A549 treated with RU486 at 1 μM for 4 hours (cell line): ENCODE data around the gene ZDHHC5. TPM values are rescaled to one million over a fixed set of nuclear protein-coding genes. Genes with fewer than 3 reads are reported as not detected.

Source experiments
- total RNA-seq: library from RNA; stranded (reverse); fragments of 200-300 nt; extraction: Qiagen RNA extraction; gene quantifications from 5 replicates; pipeline ENCODE4 v1.2.3, GENCODE V29; 2022; ENCODE audit warnings: low read depth

The ZDHHC5 gene, protein sequence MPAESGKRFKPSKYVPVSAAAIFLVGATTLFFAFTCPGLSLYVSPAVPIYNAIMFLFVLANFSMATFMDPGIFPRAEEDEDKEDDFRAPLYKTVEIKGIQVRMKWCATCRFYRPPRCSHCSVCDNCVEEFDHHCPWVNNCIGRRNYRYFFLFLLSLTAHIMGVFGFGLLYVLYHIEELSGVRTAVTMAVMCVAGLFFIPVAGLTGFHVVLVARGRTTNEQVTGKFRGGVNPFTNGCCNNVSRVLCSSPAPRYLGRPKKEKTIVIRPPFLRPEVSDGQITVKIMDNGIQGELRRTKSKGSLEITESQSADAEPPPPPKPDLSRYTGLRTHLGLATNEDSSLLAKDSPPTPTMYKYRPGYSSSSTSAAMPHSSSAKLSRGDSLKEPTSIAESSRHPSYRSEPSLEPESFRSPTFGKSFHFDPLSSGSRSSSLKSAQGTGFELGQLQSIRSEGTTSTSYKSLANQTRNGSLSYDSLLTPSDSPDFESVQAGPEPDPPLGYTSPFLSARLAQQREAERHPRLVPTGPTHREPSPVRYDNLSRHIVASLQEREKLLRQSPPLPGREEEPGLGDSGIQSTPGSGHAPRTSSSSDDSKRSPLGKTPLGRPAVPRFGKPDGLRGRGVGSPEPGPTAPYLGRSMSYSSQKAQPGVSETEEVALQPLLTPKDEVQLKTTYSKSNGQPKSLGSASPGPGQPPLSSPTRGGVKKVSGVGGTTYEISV
- 70.5 to 76.1 TPM (median 73.5 TPM) in 5 replicates for total RNA-seq

GRCh38 chr11:57667736-57668433, at the start of gene ZDHHC5:
ZDHHC5 (plus strand) TSS chr11:57668114; CDS start chr11:57673091, 4,977 bp downstream.

DNA sequence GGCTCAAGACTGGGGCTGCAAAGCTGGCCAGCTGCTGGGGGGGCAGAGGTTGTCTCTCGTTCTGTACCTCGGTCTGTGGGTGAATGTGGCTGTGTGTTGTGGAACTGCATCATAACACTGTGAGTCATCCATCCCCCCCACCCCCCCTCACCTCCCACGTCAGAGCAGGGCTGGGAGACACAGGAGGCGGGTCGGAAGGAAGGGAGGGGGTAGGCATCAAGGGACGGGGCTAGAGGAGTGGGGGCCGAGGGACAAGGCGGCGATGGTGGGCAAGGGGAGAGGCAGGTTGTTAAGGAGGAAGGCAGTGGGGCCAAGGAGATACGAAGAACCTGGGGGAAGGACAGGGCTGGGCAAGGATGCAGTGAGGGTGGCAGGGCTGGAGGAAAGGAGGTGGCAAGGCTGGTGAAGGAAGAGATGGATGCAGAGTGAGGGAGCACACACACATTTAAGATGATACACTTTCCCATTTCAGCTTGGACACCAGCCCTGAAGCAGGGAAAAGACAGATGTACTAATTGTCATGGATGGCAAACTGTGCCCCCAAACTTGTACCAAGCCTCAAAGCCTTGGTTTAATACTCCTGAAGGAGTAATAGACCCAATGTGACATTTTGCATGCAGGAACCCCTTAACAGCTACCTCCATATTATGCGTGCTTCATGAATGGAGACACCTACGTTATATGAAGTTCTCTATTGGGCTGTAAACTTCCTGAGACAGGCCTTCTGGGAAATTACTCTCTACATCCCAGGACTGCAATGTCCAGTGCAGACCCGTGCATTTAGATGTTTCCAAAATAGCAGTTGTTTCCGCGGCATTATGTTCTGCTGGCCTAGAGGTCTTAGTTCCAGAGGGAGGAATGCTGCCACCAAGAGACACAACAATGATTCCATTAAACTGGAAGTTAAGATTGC, 17.8 kb upstream of the ZDHHC5 start, which contains the start of gene YPEL4:
YPEL4 (minus strand) TSS at position 87 of the 913 bp plus-strand sequence. CDS start 2,805 bp downstream, outside the sequence.

GRCh38 chr11:57657194-57658022, 10.5 kb upstream of the ZDHHC5 start, which contains the start of gene CLP1:
CLP1 (plus strand) TSS chr11:57657762; CDS start chr11:57659477, 1,715 bp downstream.

GRCh38 chr11:57711414-57712255, 43.7 kb downstream of the ZDHHC5 start, which contains the start of gene MED19:
MED19 (minus strand) TSS chr11:57712215; CDS start chr11:57712179, 36 bp downstream.

DNA sequence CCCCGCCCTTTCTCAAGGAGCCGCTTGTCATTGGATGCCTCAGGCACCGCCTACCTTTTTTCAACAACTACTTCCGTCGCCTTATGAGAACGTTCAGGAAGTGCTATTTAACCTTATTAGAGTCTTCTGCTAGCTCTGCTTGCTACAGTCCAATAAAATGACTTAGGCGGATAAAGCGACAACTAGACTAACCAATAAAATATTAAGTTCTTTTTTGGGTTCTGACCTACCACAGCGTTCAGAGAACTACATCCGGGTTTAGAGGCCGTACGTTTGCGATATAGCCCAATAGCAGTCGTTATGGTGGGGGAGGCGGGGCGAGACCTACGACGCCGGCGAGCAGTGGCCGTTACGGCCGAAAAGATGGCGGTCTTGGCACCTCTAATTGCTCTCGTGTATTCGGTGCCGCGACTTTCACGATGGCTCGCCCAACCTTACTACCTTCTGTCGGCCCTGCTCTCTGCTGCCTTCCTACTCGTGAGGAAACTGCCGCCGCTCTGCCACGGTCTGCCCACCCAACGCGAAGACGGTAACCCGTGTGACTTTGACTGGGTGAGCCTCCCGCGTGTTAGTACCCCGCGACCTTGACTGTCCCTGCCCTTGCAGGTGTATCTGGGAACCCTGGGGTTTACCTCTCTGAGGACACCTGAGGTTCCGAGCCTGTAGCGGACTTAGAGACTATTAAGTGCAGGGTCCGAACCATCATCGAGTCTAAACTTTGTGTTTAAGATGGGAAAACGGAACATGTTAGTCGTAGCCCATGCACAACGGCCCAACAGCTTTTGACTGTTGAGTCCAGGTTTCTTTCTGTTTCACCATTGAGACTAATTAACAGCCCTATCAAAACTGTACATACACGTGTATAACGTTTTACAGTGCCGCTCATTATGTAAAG, 44.6 kb downstream of the ZDHHC5 start, which contains the start of gene TMX2:
TMX2 (plus strand) TSS at position 338 of the 895 bp plus-strand sequence; CDS start at position 364, 26 bp downstream.

GRCh38 chr11:57741132-57742086, 73.5 kb downstream of the ZDHHC5 start, which contains the start of gene SELENOH:
SELENOH (plus strand) TSS chr11:57741491; CDS start chr11:57741596, 105 bp downstream.

Other genes with a start within 250 kb of the ZDHHC5 start
- gene SLC43A3, start 241.0 kb upstream of the ZDHHC5 start, total RNA-seq: 0.32 to 1.0 TPM (median 0.67 TPM) in 5 replicates
- 60.5 to 129 TPM (median 112 TPM) in 5 replicates for gene RTN4RL2, start 207.6 kb upstream of the ZDHHC5 start, total RNA-seq
- gene SLC43A1, start 152.4 kb upstream of the ZDHHC5 start, total RNA-seq: 1.8 to 3.4 TPM (median 3.1 TPM) in 5 replicates
- gene TIMM10, start 137.4 kb upstream of the ZDHHC5 start, total RNA-seq: 160 to 189 TPM (median 170 TPM) in 5 replicates
- gene SMTNL1, start 130.5 kb upstream of the ZDHHC5 start, total RNA-seq: not detected in 5 replicates
- 29.5 to 37.8 TPM (median 32.7 TPM) in 5 replicates for gene UBE2L6, start 100.4 kb upstream of the ZDHHC5 start, total RNA-seq
- 0.27 to 1.7 TPM (median 0.38 TPM) in 5 replicates for gene SERPING1, start 70.4 kb upstream of the ZDHHC5 start, total RNA-seq
- 0.32 to 0.39 TPM (median 0.34 TPM) in 5 replicates for gene YPEL4, start 18.2 kb upstream of the ZDHHC5 start, total RNA-seq
- 26.9 to 33.2 TPM (median 29.0 TPM) in 5 replicates for gene CLP1, start 10.4 kb upstream of the ZDHHC5 start, total RNA-seq
- 25.7 to 34.8 TPM (median 31.6 TPM) in 5 replicates for gene MED19, start 44.1 kb downstream of the ZDHHC5 start, total RNA-seq
- 144 to 163 TPM (median 153 TPM) in 5 replicates for gene TMX2, start 44.5 kb downstream of the ZDHHC5 start, total RNA-seq
- gene SELENOH, start 73.4 kb downstream of the ZDHHC5 start, total RNA-seq: 113 to 160 TPM (median 140 TPM) in 5 replicates
- not detected in 5 replicates for gene BTBD18, start 83.7 kb downstream of the ZDHHC5 start, total RNA-seq
- gene CTNND1, start 93.7 kb downstream of the ZDHHC5 start, total RNA-seq: 53.7 to 65.2 TPM (median 61.6 TPM) in 5 replicates